Measurements from ENCODE around the gene CAMK4. TPM values are rescaled to one million over a fixed set of nuclear protein-coding genes. Genes with fewer than 3 reads are reported as not detected.

Gene CAMK4
- total RNA-seq, 1 experiment from 2014 or later: 10.6 TPM

- TF ChIP-seq SP1 (CRISPR knock-in tag; conservative IDR thresholded peaks at IDR 0.05) (no peak), RORB (CRISPR knock-in tag; IDR thresholded peaks at IDR 0.05) (no peak), NFE2L1 (CRISPR knock-in tag; IDR thresholded peaks at IDR 0.05) (no peak), FOXP4 (CRISPR knock-in tag; IDR thresholded peaks at IDR 0.05) (no peak)
Observed at GRCh38 chr5:111252799-111253545, 28.8 kb downstream of the CAMK4 start (continued).

GRCh38 chr5:111254613-111255012 is 30.4 kb downstream of the CAMK4 start:
- Mint-ChIP-seq H3K4me1 (no peaks in the 10 kb centered on the region), H3K36me3 (peaks cover 10% of the 10 kb centered on the region; the same call in 1 of the 2 replicates), H3K4me3 (no peak overlapping the region), H3K9me3 (peaks cover 14% of the 10 kb centered on the region), H3K27me3 (ENCODE audit: low read depth) (peaks cover 3% of the 10 kb centered on the region; the same call in 1 of the 2 replicates), H3K27ac (no peak overlapping the region)
- no peak for DNase-seq (ENCODE audit: low spot score)
- ChIA-PET POLR2A (no interaction called here), CTCF (no interaction called here)
- TF ChIP-seq ZNF281 (CRISPR knock-in tag; IDR thresholded peaks at IDR 0.05) (no peak), ZNF232 (CRISPR knock-in tag; IDR thresholded peaks at IDR 0.05) (no peak), ZBTB43 (CRISPR knock-in tag; IDR thresholded peaks at IDR 0.05) (no peak), TEAD4 (CRISPR knock-in tag; IDR thresholded peaks at IDR 0.05) (no peak), FOXP1 (CRISPR knock-in tag; IDR thresholded peaks at IDR 0.05; ENCODE audit: borderline replicate concordance) (no peak), SMAD3 (CRISPR knock-in tag; IDR thresholded peaks at IDR 0.05; ENCODE audit: borderline replicate concordance) (no peak), USF1 (CRISPR knock-in tag; IDR thresholded peaks at IDR 0.05) (no peak), NFYB (CRISPR knock-in tag; conservative IDR thresholded peaks at IDR 0.05; ENCODE audit: low read depth) (no peak), AFF4 (CRISPR knock-in tag; IDR thresholded peaks at IDR 0.05; ENCODE audit: borderline replicate concordance) (no peak), SOX15 (CRISPR knock-in tag; IDR thresholded peaks at IDR 0.05) (no peak), CREB1 (CRISPR knock-in tag; IDR thresholded peaks at IDR 0.05) (no peak), ZNF396 (CRISPR knock-in tag; IDR thresholded peaks at IDR 0.05; ENCODE audit: borderline replicate concordance) (no peak), RELA (CRISPR knock-in tag; IDR thresholded peaks at IDR 0.05; ENCODE audit: borderline replicate concordance) (no peak), KAT7 (CRISPR knock-in tag; IDR thresholded peaks at IDR 0.05; ENCODE audit: borderline replicate concordance) (no peak), E2F5 (CRISPR knock-in tag; IDR thresholded peaks at IDR 0.05) (no peak)
- no peak for ATAC-seq
